ENCODE results near the gene MACROH2A1.

Gene MACROH2A1

GRCh38 chr5:135377751-135378680, 21.0 kb downstream of the MACROH2A1 start:
- Histone ChIP-seq H3K9ac (ENCODE audit: low read length) (no peak overlapping the region), H3K4me3 (ENCODE audit: low read length) (no peak overlapping the region), H3K36me3 (ENCODE audit: control insufficient read depth, insufficient read depth, low read length) (peaks cover 4% of the 10 kb centered on the region), H3K27me3 (ENCODE audit: control insufficient read depth, insufficient read depth, low read length) (no peaks in the 10 kb centered on the region), H3K27ac (ENCODE audit: low read depth, low read length) (no peak overlapping the region), H3K4me1 (ENCODE audit: control insufficient read depth, insufficient read depth, low read length) (peaks cover 31% of the 10 kb centered on the region)

DNA sequence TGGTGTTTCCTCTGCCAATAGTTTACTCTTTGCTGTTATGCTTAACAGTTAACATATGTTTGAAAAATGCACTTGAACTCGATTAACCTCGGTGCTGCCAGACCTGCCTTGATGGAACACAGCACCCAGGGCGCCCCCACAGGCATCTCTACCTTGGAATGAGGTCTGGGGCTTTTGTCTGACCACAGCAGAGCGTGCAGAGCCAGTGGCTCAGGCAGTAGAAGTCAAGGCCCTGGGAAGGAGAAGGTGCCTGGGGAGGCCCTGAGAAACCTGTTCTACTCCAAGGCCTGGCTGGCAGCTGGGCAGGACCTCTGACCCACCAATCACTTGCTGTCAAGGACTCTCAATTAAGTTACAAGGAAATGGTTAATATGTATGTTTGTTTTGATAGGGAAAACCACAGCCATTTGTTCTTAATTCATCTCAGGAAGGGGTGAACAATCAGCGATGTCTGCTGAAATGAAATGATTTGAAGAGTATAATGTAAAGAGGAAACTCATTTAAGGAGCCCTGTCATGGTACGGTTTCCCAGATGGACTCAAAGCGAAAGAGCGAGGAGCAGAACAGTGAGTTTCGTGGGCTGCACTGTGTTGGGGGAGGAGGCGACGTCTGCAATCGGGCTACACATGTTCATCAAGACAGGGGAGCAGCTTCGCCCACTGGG, 21.9 kb downstream of the MACROH2A1 start:
- Histone ChIP-seq H3K27me3 (ENCODE audit: control insufficient read depth, insufficient read depth, low read length) (no peaks in the 10 kb centered on the region), H3K27ac (ENCODE audit: low read depth, low read length) (no peak overlapping the region), H3K36me3 (ENCODE audit: control insufficient read depth, insufficient read depth, low read length) (no peaks in the 10 kb centered on the region), H3K4me1 (ENCODE audit: control insufficient read depth, insufficient read depth, low read length) (peaks cover 31% of the 10 kb centered on the region), H3K9ac (ENCODE audit: low read length) (no peak overlapping the region), H3K4me3 (ENCODE audit: low read length) (no peak overlapping the region)

DNA sequence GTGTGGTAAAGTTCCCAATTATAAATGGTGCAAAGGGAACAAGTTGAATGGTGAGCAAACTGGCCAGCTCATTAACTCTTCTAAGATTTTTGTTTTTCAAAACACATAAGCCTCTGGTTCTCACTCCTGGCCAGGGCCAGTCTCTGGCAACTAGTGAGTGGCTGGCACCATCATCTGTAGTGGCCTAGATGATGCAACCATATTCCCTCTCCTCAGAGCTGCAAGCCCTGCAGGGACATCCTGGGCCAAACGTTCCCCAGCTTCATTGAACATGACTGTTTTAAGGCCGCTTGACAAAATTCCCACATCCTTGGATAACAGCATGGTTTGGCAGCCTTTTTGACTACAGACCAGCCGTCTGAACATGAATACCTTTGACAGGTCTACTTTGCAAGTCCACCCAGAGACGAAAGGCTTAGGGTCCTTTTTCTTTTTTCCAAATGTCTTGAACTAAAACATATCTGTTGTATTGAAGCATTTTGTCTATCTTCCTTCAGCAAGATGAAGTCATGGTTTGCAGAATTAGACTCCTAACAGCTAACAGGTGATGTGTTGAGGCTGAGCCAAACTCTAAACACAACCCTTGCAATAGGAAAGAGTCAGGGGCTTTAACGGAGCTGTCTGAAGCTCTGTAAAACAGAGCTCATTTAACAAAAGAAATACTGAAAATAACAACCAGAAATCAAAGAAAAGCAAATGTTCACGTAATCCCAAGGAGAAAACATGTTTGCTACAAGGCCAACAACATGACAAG, 23.8 kb downstream of the MACROH2A1 start:
- H3K27ac ChIP-seq (ENCODE audit: low read depth, low read length), result no peak overlapping the region
- no peak overlapping the region for H3K4me3 ChIP-seq (ENCODE audit: low read length)
- no peaks in the 10 kb centered on the region for H3K36me3 ChIP-seq (ENCODE audit: control insufficient read depth, insufficient read depth, low read length)
- H3K9ac ChIP-seq (ENCODE audit: low read length), result no peak overlapping the region
- H3K27me3 ChIP-seq (ENCODE audit: control insufficient read depth, insufficient read depth, low read length), result no peaks in the 10 kb centered on the region
- peaks cover 31% of the 10 kb centered on the region for H3K4me1 ChIP-seq (ENCODE audit: control insufficient read depth, insufficient read depth, low read length)

DNA sequence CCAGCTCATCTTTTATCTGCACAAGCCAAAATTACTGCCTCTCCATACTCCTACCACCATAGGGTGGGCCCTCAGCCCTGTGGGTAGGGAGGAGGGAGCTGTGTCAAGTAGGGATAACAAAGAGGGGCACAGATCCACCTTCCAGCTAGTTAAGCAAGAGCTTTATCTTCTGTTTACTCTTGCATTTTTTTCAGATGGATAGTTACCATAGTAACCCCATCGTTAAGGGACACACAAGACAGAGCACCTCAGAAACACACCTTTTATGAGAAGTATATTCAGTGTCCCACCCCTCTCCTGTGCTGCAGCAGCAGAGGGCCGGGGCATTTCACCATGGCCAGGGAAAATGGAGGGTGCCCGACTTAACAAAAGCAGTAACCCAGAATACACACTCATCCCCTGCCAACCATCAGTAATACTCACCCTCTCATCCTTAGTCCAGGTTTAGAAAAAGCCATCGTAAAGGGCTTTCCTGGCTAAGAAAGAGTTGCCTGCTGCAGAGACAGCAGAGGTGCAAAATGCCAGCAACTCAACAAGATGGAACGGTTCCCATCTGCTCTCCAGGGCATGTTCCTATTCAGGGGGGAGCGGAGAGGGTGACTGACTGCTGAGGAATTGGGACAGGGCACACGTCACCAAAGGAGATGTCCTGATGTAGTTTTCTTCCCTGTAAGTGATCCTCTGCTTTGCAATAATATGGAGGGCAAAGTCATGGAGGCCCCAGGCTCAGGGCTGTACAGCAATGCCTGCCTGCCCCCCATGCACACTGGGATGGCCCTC, 25.1 kb downstream of the MACROH2A1 start:
- Histone ChIP-seq H3K27me3 (ENCODE audit: control insufficient read depth, insufficient read depth, low read length) (no peaks in the 10 kb centered on the region), H3K36me3 (ENCODE audit: control insufficient read depth, insufficient read depth, low read length) (no peaks in the 10 kb centered on the region), H3K9ac (ENCODE audit: low read length) (no peak overlapping the region), H3K27ac (ENCODE audit: low read depth, low read length) (peak overlapping the region; percentile 24), H3K4me1 (ENCODE audit: control insufficient read depth, insufficient read depth, low read length) (peaks cover 28% of the 10 kb centered on the region), H3K4me3 (ENCODE audit: low read length) (no peak overlapping the region)

DNA sequence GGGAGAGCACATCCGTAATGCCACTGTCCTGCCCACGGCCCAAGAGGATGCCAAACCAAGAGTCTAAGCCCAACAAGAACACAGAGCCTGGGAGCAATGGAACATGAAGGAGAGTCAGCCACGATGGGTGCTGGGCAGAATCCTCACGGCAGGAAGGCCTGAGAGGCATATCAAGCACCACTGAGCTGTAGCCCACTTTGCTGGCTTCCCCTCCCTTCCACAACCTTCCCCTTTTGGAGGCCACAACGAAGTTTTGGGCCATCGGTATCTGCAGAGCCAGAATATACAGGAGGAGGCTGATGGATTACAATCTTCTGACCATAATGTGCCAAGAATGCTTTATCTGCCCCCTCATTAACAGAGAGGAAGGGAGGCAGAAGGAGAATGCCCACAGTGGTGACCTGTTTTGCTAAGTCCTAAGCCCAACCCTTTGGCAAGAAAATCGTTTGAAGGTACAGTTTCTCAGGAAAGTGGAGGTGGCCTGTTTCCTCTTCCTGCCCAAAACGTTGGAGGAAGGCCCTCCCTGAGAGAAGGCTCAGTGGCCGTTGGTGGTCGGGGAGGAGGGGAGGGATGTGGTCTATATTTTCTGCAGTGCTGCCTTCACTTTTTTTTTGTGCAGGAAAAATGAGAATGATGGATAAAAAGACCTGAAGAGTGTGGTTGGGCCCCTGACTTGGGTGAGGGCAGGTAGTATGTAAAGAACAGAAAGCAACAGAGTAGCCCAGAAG, 26.2 kb downstream of the MACROH2A1 start:
- Histone ChIP-seq H3K27ac (ENCODE audit: low read depth, low read length) (no peak overlapping the region), H3K9ac (ENCODE audit: low read length) (no peak overlapping the region), H3K4me1 (ENCODE audit: control insufficient read depth, insufficient read depth, low read length) (peaks cover 18% of the 10 kb centered on the region), H3K4me3 (ENCODE audit: low read length) (no peak overlapping the region), H3K36me3 (ENCODE audit: control insufficient read depth, insufficient read depth, low read length) (peaks cover 9% of the 10 kb centered on the region), H3K27me3 (ENCODE audit: control insufficient read depth, insufficient read depth, low read length) (no peaks in the 10 kb centered on the region)

GRCh38 chr5:135371622-135372232, 27.3 kb downstream of the MACROH2A1 start:
- H3K36me3 ChIP-seq (ENCODE audit: control insufficient read depth, insufficient read depth, low read length), result peaks cover 9% of the 10 kb centered on the region
- peaks cover 16% of the 10 kb centered on the region for H3K4me1 ChIP-seq (ENCODE audit: control insufficient read depth, insufficient read depth, low read length)

DNA sequence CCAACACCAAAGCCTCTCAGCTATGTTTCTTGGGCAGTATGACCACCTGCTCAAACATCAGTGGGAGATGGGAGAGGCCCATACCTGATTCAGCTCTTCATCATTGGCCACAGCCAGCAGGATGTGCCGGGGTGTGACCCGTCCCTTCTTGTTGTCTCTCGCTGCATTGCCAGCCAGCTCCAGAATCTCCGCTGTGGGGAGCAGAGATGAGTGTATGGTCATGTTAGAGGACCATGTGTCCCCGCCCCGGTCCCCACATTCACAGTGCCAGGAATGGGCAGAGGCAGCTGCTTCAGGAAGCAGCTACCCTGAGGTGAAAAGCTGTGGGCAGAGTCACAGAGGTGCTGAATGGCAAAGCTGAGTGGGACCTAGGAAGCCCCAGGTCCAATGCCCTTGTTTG, 29.1 kb downstream of the MACROH2A1 start:
- H3K9ac ChIP-seq (ENCODE audit: low read length), result no peak overlapping the region
- no peak overlapping the region for H3K4me3 ChIP-seq (ENCODE audit: low read length)
- H3K27ac ChIP-seq (ENCODE audit: low read depth, low read length), result no peak overlapping the region
- H3K36me3 ChIP-seq (ENCODE audit: control insufficient read depth, insufficient read depth, low read length), result peaks cover 9% of the 10 kb centered on the region
- H3K4me1 ChIP-seq (ENCODE audit: control insufficient read depth, insufficient read depth, low read length), result peaks cover 27% of the 10 kb centered on the region
- H3K27me3 ChIP-seq (ENCODE audit: control insufficient read depth, insufficient read depth, low read length), result no peaks in the 10 kb centered on the region

More at GRCh38 chr5:135371622-135372232, 27.3 kb downstream of the MACROH2A1 start:
- Histone ChIP-seq H3K9ac (ENCODE audit: low read length) (no peak overlapping the region), H3K4me3 (ENCODE audit: low read length) (no peak overlapping the region), H3K27ac (ENCODE audit: low read depth, low read length) (no peak overlapping the region), H3K27me3 (ENCODE audit: control insufficient read depth, insufficient read depth, low read length) (no peaks in the 10 kb centered on the region)

- Histone ChIP-seq H3K36me3 (ENCODE audit: control insufficient read depth, insufficient read depth, low read length) (peaks cover 9% of the 10 kb centered on the region), H3K27ac (ENCODE audit: low read depth, low read length) (no peak overlapping the region), H3K4me3 (ENCODE audit: low read length) (no peak overlapping the region), H3K9ac (ENCODE audit: low read length) (no peak overlapping the region), H3K4me1 (ENCODE audit: control insufficient read depth, insufficient read depth, low read length) (peaks cover 20% of the 10 kb centered on the region), H3K27me3 (ENCODE audit: control insufficient read depth, insufficient read depth, low read length) (no peaks in the 10 kb centered on the region)
These were observed 31.5 kb downstream of the MACROH2A1 start for GRCh38 chr5:135367554-135367953.

DNA sequence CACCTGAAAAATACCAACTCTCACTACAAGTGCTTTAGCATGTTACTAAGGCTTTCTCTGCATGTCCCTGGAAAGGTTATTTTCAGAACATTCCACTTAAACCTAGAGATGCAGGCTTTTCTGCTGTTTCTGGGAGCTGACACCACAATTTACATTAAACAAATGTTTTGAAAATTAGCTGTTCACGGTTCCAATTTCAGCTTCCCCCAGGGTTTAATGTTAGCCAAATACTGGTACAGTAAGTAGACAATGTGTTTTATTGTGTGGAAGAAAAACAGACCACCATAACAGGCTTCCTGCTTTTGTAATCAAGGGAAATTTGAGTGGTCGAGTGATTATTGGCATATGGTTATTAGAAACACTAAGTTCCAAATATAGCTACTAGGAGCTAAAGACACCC, 32.0 kb downstream of the MACROH2A1 start:
- peaks cover 20% of the 10 kb centered on the region for H3K4me1 ChIP-seq (ENCODE audit: control insufficient read depth, insufficient read depth, low read length)
- H3K9ac ChIP-seq (ENCODE audit: low read length), result no peak overlapping the region
- peaks cover 9% of the 10 kb centered on the region for H3K36me3 ChIP-seq (ENCODE audit: control insufficient read depth, insufficient read depth, low read length)
- H3K27ac ChIP-seq (ENCODE audit: low read depth, low read length), result no peak overlapping the region
- H3K4me3 ChIP-seq (ENCODE audit: low read length), result no peak overlapping the region
- no peaks in the 10 kb centered on the region for H3K27me3 ChIP-seq (ENCODE audit: control insufficient read depth, insufficient read depth, low read length)

- Histone ChIP-seq H3K4me3 (ENCODE audit: low read length) (no peak overlapping the region), H3K27ac (ENCODE audit: low read depth, low read length) (peak overlapping the region; percentile 53), H3K9ac (ENCODE audit: low read length) (no peak overlapping the region), H3K27me3 (ENCODE audit: control insufficient read depth, insufficient read depth, low read length) (no peaks in the 10 kb centered on the region), H3K36me3 (ENCODE audit: control insufficient read depth, insufficient read depth, low read length) (peaks cover 14% of the 10 kb centered on the region), H3K4me1 (ENCODE audit: control insufficient read depth, insufficient read depth, low read length) (peaks cover 20% of the 10 kb centered on the region)
These were observed 33.8 kb downstream of the MACROH2A1 start for GRCh38 chr5:135365281-135365680.
